ENCODE data around the gene KRT78.
A peak's percentile ranks its signal among the peaks of the same experiment; 100 is the strongest.
"Not testable (repeated sequence)": the region's sequence is repeated elsewhere in the genome, so short reads cannot be mapped to it uniquely, and the experiment has no call there.

The KRT78 gene

GRCh38 chr12:52871291-52872039, 22.7 kb upstream of the KRT78 start:
- DNase-seq (no peak), ATAC-seq (no peak)

- peak; percentile 89 for DNase-seq
Observed at GRCh38 chr12:52870361-52871290, 21.8 kb upstream of the KRT78 start.

GRCh38 chr12:52867642-52868041, 18.8 kb upstream of the KRT78 start:
- DNase-seq (peak; percentile 47), ATAC-seq (peak; percentile 10)

More at GRCh38 chr12:52870361-52871290, 21.8 kb upstream of the KRT78 start:
- ATAC-seq: peak; percentile 55

GRCh38 chr12:52867152-52867551, 18.4 kb upstream of the KRT78 start:
- no peak for ATAC-seq
- no peak for DNase-seq

GRCh38 chr12:52865090-52865944, 16.5 kb upstream of the KRT78 start:
- no peak for ATAC-seq
- peak; percentile 57 for DNase-seq

GRCh38 chr12:52862023-52862422, 13.2 kb upstream of the KRT78 start:
- no peak for ATAC-seq
- no peak for DNase-seq

GRCh38 chr12:52861511-52861910, 12.7 kb upstream of the KRT78 start:
- ATAC-seq (no peak), DNase-seq (no peak)

GRCh38 chr12:52860102-52860823, 11.5 kb upstream of the KRT78 start:
- DNase-seq: no peak
- ATAC-seq: no peak

GRCh38 chr12:52857500-52857899, 8.7 kb upstream of the KRT78 start:
- DNase-seq (no peak), ATAC-seq (no peak)

GRCh38 chr12:52856787-52857186, 8.0 kb upstream of the KRT78 start:
- DNase-seq (no peak), ATAC-seq (no peak)

- ATAC-seq, DNase-seq: not testable (repeated sequence)
Observed at GRCh38 chr12:52856077-52856476, 7.3 kb upstream of the KRT78 start.

GRCh38 chr12:52851787-52852186, 3.0 kb upstream of the KRT78 start:
- no peak for ATAC-seq
- DNase-seq: no peak

GRCh38 chr12:52850681-52851080, 1.9 kb upstream of the KRT78 start:
- DNase-seq (no peak), ATAC-seq (no peak)

- DNase-seq (no peak), ATAC-seq (no peak)
Observed at GRCh38 chr12:52849511-52849910, 717 bp upstream of the KRT78 start.

- ATAC-seq: peak; percentile 62
- DNase-seq: peak; percentile 36
Observed at GRCh38 chr12:52847335-52848102, 1.3 kb downstream of the KRT78 start.

GRCh38 chr12:52846356-52846970, 2.3 kb downstream of the KRT78 start:
- DNase-seq: no peak
- no peak for ATAC-seq

GRCh38 chr12:52845946-52846345, 2.8 kb downstream of the KRT78 start:
- ATAC-seq (no peak), DNase-seq (no peak)

GRCh38 chr12:52844386-52844785, 4.4 kb downstream of the KRT78 start:
- ATAC-seq: no peak
- DNase-seq: no peak

- no peak for ATAC-seq
Observed at GRCh38 chr12:52839436-52840105, 9.2 kb downstream of the KRT78 start.

More at GRCh38 chr12:52839436-52840105, 9.2 kb downstream of the KRT78 start:
- no peak for DNase-seq
